Fibroblast of pulmonary artery (primary cell): ENCODE results near the gene C5orf34.
"Not testable (repeated sequence)": the region's sequence is repeated elsewhere in the genome, so short reads cannot be mapped to it uniquely, and the experiment has no call there.

Experiments used
- DNase-seq: peaks from one replicate; pipeline ENCODE4 v3.0.0-alpha.2; 2010; ENCODE audit warnings: low read depth
- H3K4me3 ChIP-seq: replicated peaks from 2 replicates; pipeline ENCODE4 v1.5.1; 2011; ENCODE audit warnings: low read depth, mild to moderate bottlenecking, control low read depth, low read length, moderate library complexity
- TF ChIP-seq, protein P1 (sequence below): IDR thresholded peaks from 2 replicates; pipeline ENCODE4 v1.5.1; 2011; ENCODE audit warnings: mild to moderate bottlenecking, control low read depth, low read length, inconsistent platforms; ENCODE audit errors: missing control alignments

The C5orf34 gene

DNA sequence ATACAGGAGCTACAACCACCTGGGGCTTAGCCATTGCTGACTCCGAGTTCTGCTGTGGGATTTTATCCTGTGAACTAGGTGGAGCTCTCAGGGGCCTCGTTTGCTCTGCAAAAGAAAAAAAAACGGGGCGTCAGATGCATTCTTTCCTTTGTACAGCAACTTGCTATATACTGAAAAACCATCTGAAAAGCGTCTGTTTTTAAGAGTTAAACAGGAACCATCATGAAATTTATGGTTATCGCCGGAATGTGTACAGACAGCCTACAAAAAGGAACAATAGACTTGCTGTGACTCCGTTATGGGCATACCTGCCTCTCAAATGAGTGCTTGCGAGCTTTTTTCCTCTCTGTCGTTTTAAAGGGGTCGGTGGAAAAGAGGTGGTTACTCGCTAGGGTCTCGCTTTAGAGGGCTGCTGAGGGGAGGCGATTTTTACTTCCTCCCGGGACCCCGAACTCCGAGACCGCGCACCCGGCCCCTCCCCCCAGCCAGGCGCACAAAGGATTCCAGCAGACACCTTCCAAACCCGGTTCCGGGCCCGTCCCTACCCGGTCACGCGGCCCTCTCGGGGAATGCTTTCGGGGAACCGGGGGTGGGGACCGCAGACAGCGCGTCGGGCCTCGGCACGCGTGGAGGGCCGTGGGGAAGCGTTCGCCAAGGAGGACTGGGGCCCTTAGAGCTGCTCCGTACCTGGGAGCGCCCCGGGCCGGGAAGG, 41.1 kb upstream of the C5orf34 start:
- peak; percentile 33 for DNase-seq
- TF ChIP-seq, protein P1, sequence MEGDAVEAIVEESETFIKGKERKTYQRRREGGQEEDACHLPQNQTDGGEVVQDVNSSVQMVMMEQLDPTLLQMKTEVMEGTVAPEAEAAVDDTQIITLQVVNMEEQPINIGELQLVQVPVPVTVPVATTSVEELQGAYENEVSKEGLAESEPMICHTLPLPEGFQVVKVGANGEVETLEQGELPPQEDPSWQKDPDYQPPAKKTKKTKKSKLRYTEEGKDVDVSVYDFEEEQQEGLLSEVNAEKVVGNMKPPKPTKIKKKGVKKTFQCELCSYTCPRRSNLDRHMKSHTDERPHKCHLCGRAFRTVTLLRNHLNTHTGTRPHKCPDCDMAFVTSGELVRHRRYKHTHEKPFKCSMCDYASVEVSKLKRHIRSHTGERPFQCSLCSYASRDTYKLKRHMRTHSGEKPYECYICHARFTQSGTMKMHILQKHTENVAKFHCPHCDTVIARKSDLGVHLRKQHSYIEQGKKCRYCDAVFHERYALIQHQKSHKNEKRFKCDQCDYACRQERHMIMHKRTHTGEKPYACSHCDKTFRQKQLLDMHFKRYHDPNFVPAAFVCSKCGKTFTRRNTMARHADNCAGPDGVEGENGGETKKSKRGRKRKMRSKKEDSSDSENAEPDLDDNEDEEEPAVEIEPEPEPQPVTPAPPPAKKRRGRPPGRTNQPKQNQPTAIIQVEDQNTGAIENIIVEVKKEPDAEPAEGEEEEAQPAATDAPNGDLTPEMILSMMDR: no peak
- peak overlapping the region; percentile 70 for H3K4me3 ChIP-seq

DNA sequence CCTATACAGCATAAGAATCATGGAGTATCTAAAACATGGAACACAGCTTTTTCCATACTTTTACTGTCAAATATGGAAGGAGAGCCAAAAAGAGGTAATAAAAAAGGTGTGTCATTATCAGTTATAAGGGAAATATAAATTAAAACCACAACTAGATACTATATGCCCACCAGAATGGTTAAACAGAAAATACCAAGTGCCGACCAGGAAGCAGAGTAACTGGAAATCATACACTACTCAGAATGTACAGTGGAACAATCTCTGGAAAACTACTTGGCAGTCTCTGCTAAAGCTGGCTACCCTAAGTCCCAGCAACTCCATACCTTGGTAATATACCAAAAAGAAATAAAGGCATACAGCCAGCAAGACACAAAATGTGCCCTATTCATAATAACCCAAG, 39.5 kb upstream of the C5orf34 start:
- TF ChIP-seq, protein P1: no peak
- peak overlapping the region; percentile 70 for H3K4me3 ChIP-seq
- no peak for DNase-seq

DNA sequence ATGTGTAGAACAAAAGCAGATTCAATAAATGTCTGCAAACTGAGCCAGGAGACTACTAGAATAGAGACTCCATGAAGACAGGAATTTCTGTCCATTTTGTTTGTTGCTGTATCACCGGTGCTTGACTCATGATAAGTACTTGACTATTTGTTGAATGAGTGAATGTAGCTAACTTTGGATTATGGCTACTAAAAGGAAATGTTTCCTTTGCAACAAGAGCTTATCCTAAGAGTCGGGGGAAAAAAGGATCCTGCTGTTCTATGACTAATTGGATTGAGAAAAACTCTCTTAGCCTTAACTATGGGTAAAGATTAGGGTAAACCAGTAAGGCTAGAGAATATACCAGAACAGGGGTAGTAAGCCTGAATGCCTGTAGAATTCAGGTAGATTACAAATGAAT, 38.4 kb upstream of the C5orf34 start:
- TF ChIP-seq, protein P1: no peak
- H3K4me3 ChIP-seq: no peak overlapping the region
- peak; percentile 24 for DNase-seq

DNA sequence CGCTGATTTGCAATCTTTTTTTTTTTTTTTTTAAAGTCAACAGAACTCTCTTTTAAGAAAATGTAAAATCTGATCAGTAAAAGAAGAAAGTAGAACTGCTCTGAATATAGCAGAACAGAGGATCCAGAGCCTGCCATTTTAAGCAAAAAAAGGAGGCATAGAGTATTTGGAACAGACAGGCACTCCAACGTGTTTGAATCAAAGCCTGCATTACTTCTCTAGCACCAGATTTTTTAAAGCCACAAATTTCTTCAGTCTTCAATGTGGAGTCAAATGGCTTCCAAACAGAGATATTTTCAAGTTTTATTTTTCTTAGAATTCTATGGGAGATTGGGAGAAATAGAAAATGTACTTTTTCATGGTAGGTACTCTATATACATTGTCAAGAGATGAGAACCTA, 36.8 kb upstream of the C5orf34 start:
- H3K4me3 ChIP-seq: no peak overlapping the region
- TF ChIP-seq, protein P1: no peak
- no peak for DNase-seq

DNA sequence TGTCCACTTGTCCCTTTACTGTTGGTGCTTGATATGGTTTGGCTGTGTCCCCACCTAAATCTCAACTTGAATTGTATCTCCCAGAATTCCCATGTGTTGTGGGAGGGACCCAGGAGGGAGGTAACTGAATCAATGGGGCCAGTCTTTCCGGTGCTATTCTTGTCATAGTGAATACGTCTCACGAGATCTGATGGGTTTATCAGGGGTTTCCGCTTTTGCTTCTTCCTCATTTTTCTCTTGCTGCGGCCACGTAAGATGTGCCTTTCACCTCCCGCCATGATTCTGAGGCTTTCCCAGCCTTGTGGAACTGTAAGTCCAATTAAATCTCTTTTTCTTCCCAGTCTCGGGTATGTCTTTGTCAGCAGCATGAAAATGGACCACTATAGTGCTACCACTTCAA, 34.3 kb upstream of the C5orf34 start:
- DNase-seq, H3K4me3 ChIP-seq: not testable (repeated sequence)

DNA sequence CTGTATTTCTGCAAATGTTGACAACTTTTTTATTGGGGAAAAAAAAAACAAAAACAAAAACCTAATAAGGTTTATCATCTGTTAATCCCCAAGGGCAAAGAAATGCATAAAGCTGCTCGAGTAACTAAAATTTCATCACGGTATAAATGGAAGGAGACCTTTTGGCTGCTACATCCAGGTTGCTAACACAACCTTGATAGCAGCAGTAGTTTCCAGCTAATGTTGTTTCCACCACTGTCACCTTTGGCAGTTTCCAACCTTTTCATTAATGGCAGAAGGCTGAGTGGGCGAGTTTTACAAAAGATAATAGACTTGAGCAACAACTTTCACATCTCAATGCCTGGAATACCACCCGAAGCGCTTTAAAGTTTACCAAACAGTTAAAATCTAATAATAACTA, 33.4 kb upstream of the C5orf34 start:
- H3K4me3 ChIP-seq: no peak overlapping the region
- TF ChIP-seq, protein P1: no peak
- no peak for DNase-seq

DNA sequence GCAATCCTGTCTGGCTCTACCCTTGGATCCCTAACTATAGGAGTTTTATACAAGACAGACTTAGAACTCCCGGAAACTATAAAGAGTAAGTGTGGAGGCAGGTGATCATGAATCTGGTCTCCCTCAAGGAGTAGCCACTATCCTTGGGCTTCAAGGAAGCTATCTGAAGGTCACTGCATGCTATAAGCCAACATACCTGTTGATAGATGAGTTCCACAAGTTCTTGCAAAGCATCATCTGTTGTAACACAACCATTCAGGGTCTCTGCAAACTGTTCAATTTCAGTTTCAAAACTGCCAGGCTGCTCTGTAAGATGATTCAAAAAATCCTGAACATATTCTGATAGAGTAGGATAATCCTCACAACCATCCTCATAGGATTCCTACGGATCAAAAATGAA, 32.6 kb upstream of the C5orf34 start:
- TF ChIP-seq, protein P1: no peak
- DNase-seq: no peak

DNA sequence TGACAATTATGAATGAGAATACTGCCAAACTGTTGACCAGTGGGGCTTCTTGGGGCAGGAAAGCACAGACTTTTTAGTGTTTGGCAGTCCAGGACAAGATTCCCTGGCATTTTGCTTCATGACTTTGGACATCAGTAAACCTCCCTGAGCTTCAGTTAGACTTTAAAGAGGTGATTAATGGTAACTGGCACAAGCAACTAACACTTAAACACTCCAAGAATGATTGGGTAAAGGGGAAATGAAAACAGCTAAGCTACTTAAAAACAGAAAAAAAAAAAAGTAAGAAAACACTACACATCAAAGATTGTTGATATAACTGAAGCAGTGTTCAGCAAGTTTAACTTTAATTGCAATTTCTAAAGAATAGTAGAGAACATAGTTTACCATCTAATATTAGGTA, 28.5 kb upstream of the C5orf34 start:
- no peak overlapping the region for H3K4me3 ChIP-seq
- TF ChIP-seq, protein P1: no peak

More for the DNA sequence above, 32.6 kb upstream of the C5orf34 start:
- H3K4me3 ChIP-seq: no peak overlapping the region

More for the DNA sequence above, 28.5 kb upstream of the C5orf34 start:
- no peak for DNase-seq
